Loucy (cell line): ENCODE measurements around the gene GPATCH4.

Experiments used
- EZH2phosphoT487 ChIP-seq: fragments of 200-600 bp; IDR thresholded peaks from 2 replicates; pipeline ENCODE4 v1.6.1; 2018; ENCODE audit warnings: antibody characterized with exemption, mild to moderate bottlenecking, moderate library complexity, borderline replicate concordance
- TF ChIP-seq, protein P1 (sequence below): fragments of 200-600 bp; sonication (generic); conservative IDR thresholded peaks from 2 replicates; pipeline ENCODE4 v1.5.1; 2014; ENCODE audit warnings: mild to moderate bottlenecking, antibody characterized with exemption, low read length

DNA sequence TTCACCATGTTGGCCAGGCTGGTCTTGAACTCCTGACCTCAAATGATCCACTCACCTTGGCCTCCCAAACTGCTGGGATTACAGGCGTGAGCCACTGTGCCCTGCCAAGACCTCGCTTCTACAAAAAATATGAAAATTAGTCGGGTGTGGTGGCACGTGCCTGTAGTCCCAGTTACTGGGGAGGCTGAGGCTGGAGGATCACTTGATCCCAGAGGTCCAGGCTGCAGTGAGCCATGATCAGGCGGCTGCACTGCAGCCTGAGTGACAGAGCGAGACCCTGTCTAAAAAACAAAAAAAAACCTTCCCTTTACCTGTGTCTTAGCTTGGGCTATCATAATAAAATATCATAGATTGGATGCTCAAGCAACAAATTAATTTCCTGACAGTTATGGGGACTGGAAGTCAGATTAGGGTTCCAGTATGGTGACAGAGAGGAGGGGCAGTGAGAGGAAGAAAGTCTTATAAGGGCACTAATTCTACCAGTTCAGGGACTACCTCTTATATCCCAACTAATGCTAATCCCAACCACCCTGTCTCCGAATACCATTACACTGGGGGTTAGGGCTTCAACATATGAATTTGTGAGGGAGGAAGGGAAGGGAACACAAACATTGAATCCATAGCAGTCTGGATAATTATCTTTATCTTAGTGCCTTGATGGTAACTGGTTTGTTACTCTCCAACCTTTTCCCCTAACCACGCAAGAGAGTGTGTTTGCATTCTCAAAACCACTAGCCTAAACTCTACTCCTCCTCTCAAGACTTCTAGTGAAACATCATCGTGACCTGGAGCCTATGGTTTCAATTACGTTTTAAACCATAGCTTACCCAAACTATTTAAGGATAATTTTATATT, 10.7 kb downstream of the GPATCH4 start:
- TF ChIP-seq, protein P1, sequence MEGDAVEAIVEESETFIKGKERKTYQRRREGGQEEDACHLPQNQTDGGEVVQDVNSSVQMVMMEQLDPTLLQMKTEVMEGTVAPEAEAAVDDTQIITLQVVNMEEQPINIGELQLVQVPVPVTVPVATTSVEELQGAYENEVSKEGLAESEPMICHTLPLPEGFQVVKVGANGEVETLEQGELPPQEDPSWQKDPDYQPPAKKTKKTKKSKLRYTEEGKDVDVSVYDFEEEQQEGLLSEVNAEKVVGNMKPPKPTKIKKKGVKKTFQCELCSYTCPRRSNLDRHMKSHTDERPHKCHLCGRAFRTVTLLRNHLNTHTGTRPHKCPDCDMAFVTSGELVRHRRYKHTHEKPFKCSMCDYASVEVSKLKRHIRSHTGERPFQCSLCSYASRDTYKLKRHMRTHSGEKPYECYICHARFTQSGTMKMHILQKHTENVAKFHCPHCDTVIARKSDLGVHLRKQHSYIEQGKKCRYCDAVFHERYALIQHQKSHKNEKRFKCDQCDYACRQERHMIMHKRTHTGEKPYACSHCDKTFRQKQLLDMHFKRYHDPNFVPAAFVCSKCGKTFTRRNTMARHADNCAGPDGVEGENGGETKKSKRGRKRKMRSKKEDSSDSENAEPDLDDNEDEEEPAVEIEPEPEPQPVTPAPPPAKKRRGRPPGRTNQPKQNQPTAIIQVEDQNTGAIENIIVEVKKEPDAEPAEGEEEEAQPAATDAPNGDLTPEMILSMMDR, result no peak
- TF ChIP-seq EZH2phosphoT487, result no peak
